GM18511 (cell line): ENCODE results near the gene FADS6.
"Not testable (repeated sequence)": the region's sequence is repeated elsewhere in the genome, so short reads cannot be mapped to it uniquely, and the experiment has no call there.

ENCODE experiments used
- ATAC-seq: cut with Tn5 transposase; IDR thresholded peaks from one replicate; pipeline ENCODE4 v1.9.1; 2021; ENCODE audit warnings: mild to moderate bottlenecking, moderate library complexity; ENCODE audit not compliant: unreplicated experiment

FADS6 gene

DNA sequence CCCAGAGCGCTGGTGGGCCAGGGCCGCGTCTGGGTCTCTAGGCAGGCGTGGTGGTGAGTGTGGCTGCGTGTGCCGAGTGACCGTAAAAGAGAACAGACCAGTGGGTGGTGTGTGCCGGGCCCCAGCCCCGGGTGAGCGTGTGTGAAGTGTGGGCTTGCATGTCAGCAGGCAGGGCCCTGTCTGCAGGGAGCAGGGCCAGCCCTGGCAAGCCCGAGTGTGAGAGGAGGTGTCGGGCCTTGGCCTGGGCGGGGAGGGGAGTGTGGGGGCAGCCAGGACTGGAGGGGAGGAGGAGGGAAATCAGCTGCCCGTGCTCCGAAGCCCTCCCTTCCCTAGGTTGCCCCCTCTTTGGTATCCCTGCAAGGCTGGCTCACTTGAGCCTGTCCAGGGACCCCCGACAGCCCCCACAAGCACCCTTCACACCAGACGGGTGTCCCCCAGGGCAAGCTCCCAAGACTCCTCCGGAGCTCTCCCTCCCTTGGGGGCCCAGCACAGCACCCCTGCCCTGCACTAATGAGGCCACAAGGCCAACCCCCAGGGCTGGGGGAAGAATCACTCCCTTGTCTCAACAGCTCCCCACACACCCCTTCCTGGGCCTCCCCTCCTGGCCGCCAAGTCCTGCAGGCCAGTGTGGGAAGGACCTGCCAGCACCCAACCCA, 27.7 kb upstream of the FADS6 start:
- ATAC-seq = no peak

DNA sequence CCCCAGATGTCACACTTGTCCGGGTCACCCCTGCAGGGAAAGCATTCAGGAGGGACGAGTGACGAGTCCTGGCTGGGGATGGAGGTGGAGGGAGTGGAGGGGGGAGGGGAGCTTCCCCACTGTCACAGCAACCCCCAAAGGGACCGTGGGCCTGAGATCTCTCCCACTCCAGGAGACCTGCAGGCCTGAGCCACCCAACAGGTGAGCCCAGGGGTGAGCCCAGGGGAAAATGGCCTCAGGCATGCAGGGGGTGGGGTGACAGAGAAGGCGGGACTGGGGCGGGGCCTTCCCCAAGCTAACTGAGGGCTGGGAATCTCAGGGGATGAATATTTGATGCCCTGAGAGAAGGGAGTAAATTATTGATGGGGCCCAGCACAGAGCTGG, 27.2 kb upstream of the FADS6 start:
- no peak for ATAC-seq

DNA sequence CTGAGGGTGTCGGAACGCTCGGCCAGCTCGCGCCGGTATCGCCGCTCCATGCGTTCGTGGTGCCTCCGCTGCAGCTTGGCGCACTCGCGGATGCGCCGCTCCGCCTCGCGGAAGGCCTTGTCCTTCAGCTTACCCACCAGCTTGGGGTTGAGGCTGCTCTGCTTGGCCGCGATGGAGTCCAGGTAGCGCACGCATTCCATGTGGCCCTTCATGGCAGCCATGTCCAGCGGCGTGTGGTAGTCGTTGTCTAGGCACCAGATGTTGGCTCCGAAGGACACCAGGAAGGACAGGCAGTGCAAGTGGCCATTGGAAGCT, 26.8 kb upstream of the FADS6 start:
- ATAC-seq = no peak

DNA sequence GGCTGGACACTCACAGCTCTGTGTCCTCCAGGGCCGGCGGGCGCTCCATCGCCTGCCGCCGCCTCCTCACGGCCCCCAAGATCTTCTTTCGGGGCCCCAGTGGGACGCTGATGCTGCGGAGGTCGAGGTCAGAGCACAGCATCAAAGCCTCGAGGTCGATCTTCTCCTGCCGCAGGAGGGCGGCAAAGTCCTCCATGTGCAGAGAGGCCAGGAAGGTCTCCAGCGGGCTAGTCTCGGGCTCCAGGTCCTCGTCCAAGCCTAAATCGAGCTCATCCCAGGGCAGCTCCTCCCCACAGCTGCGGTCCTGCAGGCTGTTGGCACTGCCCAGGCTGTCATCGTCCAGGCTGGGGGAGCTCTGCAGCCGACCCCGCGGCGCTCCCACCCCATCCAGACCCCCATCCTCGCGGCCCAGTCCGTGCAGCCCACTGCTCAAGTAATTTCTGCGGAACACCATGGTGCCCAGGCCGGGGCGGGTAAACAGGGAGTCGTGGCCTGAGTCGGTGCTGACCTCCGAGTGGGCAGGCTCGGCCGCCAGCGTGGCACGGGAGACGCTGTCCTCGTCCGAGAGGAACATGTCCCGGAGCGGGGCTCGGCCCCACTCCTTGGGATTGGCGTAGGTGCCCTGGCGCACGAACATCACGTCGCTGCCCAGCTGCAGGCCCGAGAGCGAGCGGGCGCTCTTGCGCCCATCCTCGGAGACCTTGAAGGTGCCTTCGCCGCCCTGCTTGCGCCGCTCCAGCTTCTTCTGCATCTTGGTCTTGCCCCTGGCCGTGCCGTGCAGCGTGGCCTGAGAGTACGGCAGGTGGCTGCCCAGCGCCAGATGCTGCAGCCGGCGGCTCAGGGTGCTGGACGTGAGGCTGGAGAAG, 26.2 kb upstream of the FADS6 start:
- ATAC-seq = no peak

DNA sequence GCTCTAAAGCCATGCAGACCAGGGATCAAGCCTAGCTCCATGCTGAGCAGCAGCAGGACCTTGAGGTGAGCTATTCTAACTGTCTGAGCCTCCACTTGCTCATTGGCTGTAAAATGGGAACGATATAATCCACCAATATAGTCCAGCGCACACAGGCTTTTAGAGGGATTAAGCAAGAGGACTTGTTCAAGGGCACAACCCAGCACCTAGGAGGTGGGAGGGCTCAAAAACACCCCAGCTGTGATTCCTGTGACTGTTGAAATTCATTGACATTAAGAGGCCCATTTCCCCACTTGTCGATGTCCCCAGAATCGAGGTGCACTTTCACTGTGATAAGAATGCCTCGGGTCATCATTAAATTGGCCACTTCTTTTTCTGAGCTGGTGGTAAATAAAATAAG, 25.5 kb upstream of the FADS6 start:
- ATAC-seq = no peak

DNA sequence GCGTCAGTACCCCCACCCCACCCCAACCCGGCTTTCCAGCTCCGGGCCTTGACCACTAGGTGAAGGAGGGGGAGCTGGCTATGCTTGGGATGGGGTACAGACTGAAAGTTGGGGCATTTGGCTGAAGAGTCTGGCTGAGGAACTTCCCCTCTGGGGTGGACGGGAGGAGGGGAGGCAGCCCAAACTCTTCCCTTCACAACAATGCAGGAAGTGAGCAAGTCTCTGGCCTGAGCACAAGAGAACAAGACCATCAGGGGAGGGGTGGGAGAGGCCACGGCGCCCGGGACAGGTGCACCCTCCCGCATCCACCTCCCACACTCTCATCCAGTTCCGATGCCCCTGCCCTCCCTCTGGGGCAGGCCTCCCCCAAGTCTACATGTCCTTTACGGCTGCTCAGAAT, 24.0 kb upstream of the FADS6 start:
- ATAC-seq = no peak

DNA sequence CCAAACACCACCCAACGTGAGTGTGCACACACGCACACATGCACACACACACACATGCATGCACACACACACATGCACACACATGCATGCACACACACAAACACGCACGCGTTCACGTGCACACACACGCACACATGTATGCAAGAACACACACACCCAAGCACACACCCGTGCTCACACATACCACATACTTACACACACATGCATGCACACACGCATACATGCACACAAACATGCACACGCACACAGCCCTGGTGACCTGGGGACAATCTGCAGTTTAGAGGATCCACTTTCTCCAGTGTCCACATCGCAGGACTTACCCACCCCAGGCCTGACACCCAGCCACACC, 23.4 kb upstream of the FADS6 start:
- ATAC-seq = no peak

DNA sequence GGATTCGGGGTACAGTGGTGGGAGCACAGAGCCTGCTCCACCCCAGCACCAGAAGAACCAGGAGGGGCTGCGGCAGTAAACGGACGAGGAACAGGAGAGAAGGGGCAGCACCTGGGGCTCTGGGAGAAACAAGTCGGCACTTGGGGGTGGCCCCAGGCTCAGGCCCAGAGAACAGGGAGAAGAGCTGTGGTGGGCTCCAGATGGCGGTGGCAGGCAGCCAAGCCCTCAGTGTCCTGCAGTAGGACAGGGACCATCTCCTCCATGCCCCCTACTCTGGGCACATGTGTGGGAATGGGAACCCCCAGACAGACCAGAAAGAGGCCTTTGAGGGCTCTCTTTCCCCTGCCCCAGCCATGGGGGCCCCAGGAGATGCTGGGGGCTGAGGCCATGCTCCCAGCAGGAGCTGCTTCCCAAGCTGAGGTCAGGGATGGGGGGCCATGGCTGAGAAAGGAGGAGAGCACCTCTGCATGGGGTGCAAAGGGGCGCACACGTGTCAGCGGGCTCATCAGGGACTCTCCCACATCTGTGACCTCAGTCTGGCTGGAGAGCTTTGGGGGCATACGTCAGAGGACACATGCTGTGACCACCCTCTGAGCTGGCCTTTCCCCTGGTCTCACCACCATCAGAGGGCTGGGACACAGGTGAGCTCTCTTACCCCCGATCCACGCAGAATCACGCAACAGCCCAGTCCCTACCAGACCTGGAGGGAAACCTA, 22.9 kb upstream of the FADS6 start:
- ATAC-seq = no peak

DNA sequence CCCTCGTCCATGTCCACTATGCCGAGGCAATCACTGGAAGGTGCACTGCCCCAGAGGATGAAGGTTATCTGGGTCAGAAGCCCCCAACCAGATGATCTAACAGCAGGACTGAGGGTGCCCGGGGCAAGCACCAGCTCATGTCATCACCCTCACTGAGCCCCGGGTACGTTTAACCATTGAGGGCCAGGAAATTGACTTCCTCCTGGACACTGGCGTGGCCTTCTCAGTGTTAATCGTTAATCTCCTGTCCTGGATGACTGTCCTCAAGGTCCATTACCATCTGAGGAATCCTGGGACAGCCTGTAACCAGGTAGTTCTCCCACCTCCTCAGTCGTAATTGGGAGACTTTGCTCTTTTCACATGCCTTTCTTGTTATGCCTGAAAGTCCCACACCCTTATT, 18.0 kb upstream of the FADS6 start:
- ATAC-seq = not testable (repeated sequence)

DNA sequence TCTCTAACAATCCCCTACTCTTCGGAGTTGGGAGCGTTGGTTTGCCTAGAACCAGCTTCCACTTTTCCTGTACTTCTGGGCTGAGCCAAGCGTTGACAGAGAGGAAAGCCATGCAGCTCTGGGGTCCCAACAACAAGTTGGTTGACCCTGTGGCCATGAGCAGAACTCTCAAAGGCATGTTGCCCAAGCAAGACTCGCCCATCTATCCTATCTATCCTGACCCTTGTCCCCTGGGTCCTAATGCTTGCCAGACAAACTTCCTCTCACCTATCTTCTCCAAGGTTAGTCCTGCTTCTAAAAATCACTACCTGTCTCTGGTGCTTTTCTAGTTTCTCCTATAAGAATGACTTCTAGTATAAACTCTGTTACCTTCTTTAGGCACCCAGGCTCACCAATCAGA, 15.7 kb upstream of the FADS6 start:
- ATAC-seq = not testable (repeated sequence)

DNA sequence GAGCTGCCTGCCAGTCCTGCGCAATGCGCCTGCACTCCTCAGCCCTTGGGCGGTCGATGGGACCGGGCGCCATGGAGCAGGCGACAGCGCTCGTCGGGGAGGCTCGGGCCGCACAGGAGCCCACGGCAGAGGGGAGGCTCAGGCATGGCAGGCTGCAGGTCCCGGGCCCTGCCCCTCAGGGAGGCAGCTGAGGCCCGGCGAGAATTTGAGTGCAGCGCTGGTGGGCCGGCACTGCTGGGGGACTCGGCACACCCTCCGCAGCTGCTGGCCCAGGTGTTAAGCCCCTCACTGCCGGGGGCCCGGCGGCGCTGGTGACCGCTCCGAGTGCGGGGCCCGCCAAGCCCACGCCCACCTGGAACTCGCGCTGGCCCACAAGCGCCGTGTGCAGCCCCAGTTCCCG, 13.6 kb upstream of the FADS6 start:
- ATAC-seq = no peak

DNA sequence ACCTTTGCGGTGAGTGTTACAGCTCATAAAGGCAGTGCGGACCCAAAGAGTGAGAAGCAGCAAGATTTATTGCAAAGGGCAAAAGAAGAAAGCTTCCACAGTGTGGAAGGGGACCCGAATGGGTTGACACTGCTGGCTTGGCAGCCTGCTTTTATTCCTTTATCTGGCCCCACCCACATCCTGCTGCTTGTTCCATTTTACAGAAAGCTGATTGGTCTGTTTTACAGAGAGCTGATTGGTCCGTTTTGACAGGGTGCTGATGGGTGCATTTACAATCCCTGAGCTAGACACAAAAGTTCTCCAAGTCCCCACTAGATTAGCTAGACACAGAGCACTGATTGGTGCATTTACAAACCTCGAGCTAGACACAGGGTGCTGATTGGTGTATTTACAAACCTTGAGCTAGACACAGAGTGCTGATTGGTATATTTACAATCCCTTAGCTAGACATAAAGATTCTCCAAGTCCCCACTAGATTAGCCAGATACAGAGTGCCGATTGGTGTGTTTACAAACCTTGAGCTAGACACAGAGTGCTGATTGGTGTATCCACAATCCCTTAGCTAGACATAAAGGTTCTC, 12.9 kb upstream of the FADS6 start:
- not testable (repeated sequence) for ATAC-seq

DNA sequence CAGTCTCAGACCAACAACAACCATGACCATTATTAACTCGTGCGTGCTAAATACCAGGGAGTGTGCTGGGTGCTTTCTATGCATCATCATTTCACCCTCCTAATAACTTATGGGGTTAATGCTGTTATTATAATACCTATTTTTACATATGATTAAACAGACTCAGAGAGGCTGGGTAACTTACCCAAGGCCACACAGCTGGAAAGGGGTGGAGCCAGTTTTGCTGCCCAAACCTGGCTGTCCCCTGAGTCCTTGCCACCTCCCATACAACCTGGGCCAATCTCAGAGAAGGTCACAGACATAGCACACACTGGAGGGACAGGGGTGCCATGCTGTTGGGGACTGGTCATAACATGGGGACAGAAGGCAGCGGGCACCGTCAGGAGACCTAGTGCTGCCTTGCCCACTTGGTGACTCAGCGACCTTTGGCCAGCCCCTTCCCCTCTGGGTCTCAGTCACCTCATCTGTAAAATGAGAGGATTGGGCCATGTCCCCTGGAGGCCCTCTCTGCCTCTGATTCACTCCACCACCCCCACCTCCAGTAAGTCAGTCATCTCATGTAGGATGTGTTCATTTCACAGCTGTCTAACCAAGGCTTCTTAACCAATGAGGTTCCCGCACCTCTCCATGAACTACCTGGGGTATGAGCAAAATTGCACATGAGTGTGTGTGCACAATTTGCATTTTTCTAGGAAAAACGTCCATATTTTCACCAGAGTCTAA, 11.4 kb upstream of the FADS6 start:
- ATAC-seq = no peak

DNA sequence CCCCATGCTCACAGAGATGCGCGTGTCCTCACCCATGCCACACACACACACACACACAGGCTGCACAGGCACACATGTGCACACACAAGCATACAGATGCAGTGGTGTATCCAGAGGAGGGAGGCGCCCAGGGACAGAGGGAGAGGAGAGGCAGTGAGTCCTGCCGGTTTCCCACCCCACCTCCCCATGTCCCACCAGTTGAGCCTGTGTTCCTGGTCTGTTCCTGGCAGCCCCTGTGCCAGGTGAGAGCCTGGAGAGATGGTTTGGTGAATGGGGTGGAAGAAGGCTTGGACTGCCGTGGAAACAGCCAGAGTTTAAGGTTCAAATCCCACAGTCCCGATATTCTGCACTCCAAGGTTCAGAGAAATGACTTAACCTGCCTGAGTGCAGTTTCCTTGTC, 10.2 kb upstream of the FADS6 start:
- no peak for ATAC-seq

DNA sequence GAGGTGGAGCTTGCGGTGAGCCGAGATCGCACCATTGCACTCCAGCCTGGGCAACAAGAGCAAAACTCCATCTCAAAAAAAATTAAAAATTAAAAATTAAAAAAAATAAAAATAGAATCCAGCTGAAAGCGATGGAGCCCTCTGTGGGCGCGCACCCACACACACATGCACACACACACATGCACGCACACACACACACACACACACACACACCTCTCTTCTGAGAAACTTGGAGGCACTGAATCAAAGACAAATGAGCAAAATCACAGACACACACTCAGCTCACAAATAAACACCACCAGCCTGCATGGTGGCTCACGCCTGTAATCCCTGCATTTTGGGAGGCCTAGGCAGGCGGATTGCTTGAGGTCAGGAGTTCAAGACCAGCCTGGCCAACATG, 9.6 kb upstream of the FADS6 start:
- no peak for ATAC-seq

DNA sequence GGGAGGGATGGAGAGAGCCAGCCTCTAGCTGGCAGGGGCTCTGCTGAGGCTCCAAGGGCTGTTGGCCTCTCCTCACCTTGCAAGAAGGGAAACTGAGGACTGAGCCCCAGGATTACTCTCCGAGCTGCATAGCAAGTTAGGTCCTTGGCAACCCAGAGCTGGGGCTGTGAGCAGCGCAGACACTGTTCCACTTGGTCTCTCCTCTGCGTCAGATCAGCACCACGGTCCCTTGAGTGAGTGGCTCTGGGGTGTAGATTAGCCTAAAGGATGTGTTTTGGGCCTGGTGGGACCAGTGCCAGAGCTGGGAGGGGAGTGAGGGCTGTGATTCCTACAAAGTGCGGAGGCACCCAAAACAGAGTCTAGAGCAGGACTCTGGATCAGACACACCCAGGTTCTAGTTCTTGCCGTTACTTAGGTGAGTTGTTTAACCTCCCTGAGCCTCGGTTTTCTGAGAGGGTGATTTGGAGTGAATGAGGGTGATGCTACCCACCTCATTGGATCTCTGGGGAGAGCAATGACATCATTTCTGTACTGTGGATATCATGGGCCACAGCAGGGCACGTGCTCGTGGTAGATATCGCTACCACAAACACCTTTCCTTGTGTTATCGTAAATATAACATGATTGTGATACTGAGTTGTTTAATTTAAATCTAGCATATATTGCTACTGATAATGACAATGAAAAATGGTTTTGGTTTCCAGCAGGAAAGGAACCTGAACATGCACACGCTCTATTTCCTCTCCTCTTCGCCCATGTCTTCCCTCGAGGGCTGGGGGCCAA, 8.1 kb upstream of the FADS6 start:
- ATAC-seq = no peak

DNA sequence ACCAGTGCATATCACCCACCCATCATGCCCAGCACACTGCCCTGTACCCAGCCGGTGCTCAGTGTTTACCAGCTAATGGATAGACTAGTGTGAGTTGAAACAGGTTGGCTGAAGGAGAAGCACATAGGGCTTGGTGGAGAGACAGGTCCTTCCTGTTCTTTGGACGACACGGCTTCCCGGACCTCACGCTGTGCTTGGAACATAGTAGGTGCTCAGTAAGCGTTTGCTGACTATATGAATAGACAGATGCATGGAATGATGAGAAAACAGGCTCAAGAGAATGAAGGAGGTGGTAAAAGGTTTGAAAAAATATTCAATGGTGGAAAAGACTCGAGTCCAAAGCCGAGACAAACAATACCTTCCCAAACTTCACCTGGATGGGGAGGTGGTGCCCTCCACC, 6.8 kb upstream of the FADS6 start:
- ATAC-seq = no peak

DNA sequence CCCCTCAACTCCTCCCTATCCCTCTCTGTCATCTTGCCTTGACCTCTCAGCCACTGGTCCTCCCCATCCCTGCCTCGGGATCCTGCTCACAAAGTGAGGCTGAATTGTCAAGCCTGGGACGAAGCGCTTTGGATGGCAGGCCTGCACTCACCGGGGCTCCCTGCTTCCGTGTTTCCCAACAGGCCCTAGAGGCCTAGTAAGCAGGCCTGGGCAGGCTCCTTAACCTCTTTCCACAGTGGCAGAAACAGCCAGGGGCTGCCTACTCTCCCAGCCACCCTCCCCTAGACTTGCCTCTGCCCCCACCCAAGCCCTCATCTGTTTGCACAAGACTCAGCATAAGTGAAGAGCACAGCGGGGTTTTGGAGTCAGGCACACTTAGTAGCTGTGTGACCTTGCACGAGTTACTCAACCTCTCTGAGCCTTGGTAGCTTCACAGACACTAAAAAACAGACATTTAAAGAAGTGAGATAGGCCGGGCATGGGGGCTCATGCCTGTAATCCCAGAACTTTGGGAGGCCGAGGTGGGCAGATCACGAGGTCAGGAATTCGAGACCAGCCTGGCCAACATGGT, 5.0 kb upstream of the FADS6 start:
- no peak for ATAC-seq

DNA sequence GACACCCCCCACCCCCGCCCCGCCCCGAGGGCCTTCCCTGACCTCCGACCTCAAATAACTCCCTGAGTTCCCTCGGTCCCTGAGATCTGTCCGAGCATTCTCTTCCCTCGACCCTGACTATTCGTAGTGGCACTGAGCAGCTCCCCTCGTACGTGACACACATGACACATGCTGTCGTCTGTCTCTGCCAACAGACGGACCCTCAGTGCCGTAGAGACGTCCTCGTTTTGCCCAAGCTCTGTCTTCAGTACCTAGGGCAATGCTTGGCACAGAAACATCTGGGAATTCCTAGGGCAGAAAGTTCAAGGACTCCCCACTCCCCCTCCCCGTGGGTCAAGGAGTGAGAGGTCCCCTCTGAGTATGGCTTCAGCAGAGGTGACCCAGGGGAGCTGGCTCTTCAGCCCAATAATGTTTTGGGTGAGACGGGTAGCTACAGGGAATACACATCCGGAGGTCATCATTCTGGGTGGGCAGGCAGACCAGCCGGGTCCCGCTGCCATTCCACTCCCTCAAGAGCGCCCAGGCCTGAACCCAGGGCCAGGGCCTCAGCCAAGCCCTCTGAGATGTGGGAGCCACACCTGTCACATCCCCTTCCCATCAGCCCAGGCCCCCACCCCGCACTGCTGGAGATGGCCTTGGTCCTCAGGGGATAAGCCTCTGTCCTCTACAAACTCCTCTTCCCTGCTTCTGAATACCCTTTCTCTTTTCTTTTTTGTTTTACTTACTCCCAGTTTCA, 671 bp upstream of the FADS6 start:
- ATAC-seq = no peak
